IPS DF 6.9 (cell line): ENCODE results near the gene SYT15.

Experiments used
- DNase-seq: peaks from one replicate; pipeline ENCODE4 v3.0.0-alpha.2; 2013; ENCODE audit warnings: low read depth, low spot score
- H3K27ac ChIP-seq: one replicate; pipeline ENCODE4 v1.5.1; 2013; ENCODE audit warnings: low read length, control low read depth
- H3K27me3 ChIP-seq: 2 replicates; pipeline ENCODE4 v1.6.1; 2013; ENCODE audit warnings: mild to moderate bottlenecking, low read length; ENCODE audit not compliant: control insufficient read depth, insufficient read depth
- H3K36me3 ChIP-seq: 2 replicates; pipeline ENCODE4 v1.6.1; 2013; ENCODE audit warnings: low read length; ENCODE audit not compliant: control insufficient read depth, insufficient read depth
- H3K4me1 ChIP-seq: 2 replicates; pipeline ENCODE4 v1.6.1; 2013; ENCODE audit warnings: low read length; ENCODE audit not compliant: control insufficient read depth, insufficient read depth
- H3K4me3 ChIP-seq: 2 replicates; pipeline ENCODE4 v1.5.1; 2013; ENCODE audit warnings: mild to moderate bottlenecking, low read length
- H3K9me3 ChIP-seq: 2 replicates; pipeline ENCODE4 v1.6.1; 2013; ENCODE audit warnings: low read length, inconsistent platforms; ENCODE audit not compliant: control insufficient read depth, insufficient read depth
- WGBS: extraction: QIAGEN DNeasy Blood & Tissue Kit; methylation state at CpG from one replicate; pipeline ENCODE4 v1.1.7; 2013; ENCODE audit warnings: mixed read lengths, missing lambda C conversion rate; ENCODE audit not compliant: insufficient read length, insufficient coverage; 5-methylcytosine and 5-hydroxymethylcytosine counted together

The SYT15 gene

GRCh38 chr10:46551701-46552525 lies 27.0 kb upstream of the SYT15 start:
- DNase-seq = no peak
- no CpG with 5 or more reads among the region's 12 CpGs for WGBS
- Histone ChIP-seq H3K27me3 (no peaks in the 10 kb centered on the region), H3K4me1 (peaks cover 6% of the 10 kb centered on the region), H3K36me3 (peaks cover 22% of the 10 kb centered on the region), H3K4me3 (no peak overlapping the region), H3K9me3 (no peaks in the 10 kb centered on the region), H3K27ac (no peak overlapping the region)

DNA sequence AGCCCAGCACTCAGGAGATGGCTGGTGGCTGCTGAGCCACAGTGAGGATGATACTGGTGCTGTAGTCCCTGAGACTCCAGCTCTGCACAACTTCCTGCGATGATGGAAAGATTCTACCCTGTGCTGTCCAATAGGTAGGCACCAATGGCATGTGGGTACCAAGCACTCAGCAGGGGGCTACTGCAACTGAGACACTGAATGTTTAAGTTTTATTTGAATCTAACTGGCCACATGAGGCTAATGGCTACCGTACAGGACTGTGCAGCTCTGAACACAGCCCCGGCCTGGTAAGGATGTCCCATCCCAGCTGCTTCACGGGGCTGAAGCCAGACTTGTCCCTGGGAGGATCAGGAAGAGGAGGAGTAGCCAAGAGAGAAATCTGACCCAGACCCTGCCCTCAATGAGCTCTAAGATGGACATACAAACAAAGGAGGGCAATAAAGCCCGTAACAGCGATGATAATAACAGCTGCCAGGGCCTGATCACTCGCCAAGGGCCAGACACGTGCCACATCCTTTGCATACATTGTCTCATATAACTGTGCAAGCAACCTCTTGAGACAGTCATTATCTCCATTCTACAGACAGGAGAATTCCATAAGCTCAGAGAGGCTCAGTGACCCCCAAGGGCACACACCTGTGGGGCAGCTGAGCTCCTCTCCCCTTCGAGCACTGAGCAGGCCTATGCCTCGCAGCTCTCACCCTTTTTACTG lies 26.2 kb upstream of the SYT15 start:
- no CpG with 5 or more reads among the region's 10 CpGs for WGBS
- no peak for DNase-seq

DNA sequence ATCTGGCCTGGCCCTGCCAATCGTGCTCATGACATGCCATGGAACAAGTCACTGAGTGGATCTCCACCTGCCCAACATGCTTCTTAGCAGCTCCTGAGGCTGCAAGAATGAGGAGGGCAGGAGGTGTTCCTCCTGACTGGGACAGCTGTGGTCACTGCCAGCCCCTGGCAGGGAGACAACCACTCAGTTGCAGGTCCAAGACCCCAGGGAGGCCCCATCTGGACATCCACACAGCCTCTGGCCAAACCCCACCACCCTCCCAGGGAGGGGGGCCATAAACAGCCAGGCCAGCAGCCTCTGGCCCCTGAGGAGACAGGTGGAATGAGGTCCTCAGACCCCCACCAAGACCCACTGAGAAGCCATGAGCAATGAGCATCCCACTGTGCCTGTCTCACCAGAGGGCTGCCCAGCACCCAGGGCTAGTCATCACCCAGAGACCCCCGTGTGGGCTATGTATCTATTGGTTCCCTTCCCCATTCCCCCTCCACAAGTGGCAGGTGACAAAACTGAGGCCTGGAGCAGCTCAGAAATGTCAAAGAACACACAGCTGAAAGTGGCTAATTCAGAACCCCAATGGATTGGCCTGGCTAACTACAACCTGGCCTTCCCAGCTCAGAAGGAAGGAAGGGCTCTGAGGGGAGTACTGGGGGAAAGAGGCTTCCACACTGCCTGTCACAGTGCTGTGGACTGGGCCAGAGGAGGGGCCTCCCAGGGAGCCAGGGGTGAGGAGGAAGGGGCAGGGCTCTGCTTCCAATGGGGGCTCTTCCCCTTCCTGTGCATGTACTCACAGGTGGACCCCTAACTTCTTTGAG lies 25.5 kb upstream of the SYT15 start:
- Histone ChIP-seq H3K9me3 (no peaks in the 10 kb centered on the region), H3K4me1 (peaks cover 12% of the 10 kb centered on the region), H3K27me3 (no peaks in the 10 kb centered on the region), H3K36me3 (peaks cover 22% of the 10 kb centered on the region), H3K4me3 (no peak overlapping the region), H3K27ac (no peak overlapping the region)
- DNase-seq = no peak
- WGBS = no CpG with 5 or more reads among the region's 2 CpGs

More for the DNA sequence above, 26.2 kb upstream of the SYT15 start:
- Histone ChIP-seq H3K27ac (no peak overlapping the region), H3K4me1 (peaks cover 12% of the 10 kb centered on the region), H3K36me3 (peaks cover 22% of the 10 kb centered on the region), H3K27me3 (no peaks in the 10 kb centered on the region), H3K9me3 (no peaks in the 10 kb centered on the region), H3K4me3 (no peak overlapping the region)

GRCh38 chr10:46554166-46554781 lies 24.7 kb upstream of the SYT15 start:
- Histone ChIP-seq H3K27ac (no peak overlapping the region), H3K36me3 (peaks cover 21% of the 10 kb centered on the region), H3K4me3 (no peak overlapping the region), H3K27me3 (no peaks in the 10 kb centered on the region), H3K4me1 (peaks cover 12% of the 10 kb centered on the region), H3K9me3 (no peaks in the 10 kb centered on the region)
- WGBS = no CpG with 5 or more reads among the region's 7 CpGs
- no peak for DNase-seq

DNA sequence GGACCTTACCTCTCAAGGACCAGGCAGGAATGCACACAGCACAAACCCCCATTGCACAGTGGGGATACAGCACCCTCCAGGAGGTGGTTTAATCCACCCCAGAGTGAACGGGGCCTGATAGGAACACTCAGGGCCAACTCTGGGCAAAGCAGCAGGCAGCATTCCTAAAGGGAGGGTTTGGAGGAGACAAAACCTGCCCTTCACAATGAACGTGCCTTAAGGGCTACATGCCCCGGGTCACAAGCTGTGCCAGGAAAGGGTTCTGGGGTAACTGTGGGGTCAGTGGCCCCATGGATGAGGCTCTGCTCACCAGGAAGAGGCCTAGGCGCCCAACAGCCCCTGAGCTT lies 23.6 kb upstream of the SYT15 start:
- H3K36me3 ChIP-seq = peaks cover 11% of the 10 kb centered on the region
- peaks cover 12% of the 10 kb centered on the region for H3K4me1 ChIP-seq
- no peak overlapping the region for H3K27ac ChIP-seq
- no peak for DNase-seq
- H3K27me3 ChIP-seq = no peaks in the 10 kb centered on the region
- WGBS = no CpG with 5 or more reads among the region's 4 CpGs
- peak overlapping the region; percentile 63; the same call in 1 of the 2 replicates for H3K4me3 ChIP-seq
- H3K9me3 ChIP-seq = no peaks in the 10 kb centered on the region

DNA sequence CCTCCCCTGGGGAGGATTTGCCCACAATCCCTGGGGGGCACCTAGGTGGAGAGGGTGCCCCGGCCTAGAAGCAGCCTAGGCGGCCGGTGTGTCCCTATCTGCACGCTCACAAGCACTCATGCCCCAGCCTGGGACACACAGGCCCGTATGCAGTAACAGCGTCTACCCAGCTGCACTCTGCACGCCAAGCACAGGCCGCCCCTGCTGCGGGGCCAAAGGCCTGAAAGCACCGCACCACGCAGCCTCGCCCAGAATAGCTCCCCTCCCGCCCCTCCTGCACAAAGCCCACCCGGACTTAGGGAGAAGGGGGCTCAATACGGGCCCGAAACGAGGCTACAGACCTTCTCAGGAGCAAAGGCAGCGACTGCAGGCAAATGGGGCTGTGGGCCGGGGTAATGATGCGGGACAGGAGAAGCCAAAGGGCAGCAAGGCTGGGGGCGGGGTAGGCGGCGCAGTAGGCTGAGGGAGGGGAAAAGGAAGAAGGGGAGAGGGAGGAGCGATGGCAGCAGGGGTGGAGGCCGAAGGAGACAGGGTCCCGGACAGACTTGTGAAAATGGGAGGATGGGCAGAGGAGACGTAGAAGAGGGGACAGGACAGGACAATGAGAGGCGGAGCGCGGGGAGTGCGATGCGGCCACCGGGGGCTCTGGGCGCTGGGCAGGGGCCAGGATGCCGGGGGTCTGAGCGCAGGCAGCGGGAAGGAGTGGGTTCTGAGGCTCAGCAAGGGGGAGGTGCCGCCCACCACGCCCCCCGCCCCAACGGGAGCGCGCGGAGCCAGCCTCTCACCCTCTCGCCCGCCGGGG lies 23.0 kb upstream of the SYT15 start:
- peaks cover 10% of the 10 kb centered on the region; the same call in 1 of the 2 replicates for H3K36me3 ChIP-seq
- no peak overlapping the region for H3K27ac ChIP-seq
- WGBS = no CpG with 5 or more reads among the region's 47 CpGs
- H3K27me3 ChIP-seq = no peaks in the 10 kb centered on the region
- peak; percentile 82 for DNase-seq
- H3K9me3 ChIP-seq = no peaks in the 10 kb centered on the region
- H3K4me3 ChIP-seq = peak overlapping the region; percentile 63
- H3K4me1 ChIP-seq = peaks cover 12% of the 10 kb centered on the region

DNA sequence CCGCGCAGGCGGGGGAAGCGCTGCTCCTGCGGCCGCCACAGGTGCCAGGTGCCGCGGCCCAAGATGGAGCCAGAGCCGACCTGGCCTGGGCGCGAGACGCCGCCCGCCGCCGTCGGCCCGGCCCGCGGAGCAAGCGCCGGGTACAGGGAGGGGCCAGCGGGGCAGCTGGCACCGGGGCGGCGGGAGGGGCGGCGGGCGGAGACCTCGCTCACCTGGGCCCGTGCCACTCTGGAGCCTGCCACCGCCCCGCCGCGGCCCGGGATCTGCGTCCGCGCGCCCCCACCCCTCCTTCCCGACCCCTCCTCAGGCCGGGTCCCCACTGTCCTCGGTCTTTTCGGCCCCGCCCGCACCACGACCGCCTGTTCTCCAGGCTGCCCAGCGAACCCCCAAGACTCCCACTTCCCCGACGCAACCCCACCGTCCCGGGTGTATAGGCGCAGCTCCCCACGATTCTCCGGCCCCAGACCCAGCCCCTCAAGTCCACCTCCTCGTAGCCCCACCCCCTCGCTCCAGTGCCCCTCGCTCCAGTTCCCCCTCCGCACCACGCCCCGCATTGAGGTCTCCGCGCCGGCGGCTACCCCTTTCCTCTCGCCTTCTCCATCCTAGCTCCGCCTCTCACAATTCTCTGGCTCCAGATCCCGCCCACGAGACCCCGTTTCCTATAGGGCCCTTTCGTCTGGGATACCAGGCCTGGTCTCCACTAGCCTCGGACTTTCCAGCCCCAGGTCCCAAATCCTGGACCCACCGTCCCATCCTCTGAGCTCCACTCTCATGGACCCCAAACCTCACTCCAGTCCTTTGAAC lies 22.2 kb upstream of the SYT15 start, which contains the start of gene GPRIN2:
TSS of gene GPRIN2 (minus strand) at position 144 of the 804 bp plus-strand sequence. CDS start 5,922 bp downstream, outside the sequence.
- Histone ChIP-seq H3K4me3 (peak within 1 kb of the TSS; percentile 63), H3K4me1 (peaks cover 12% of the 10 kb centered on the region), H3K27ac (no peak within 1 kb of the TSS), H3K9me3 (no peaks in the 10 kb centered on the region), H3K27me3 (no peaks in the 10 kb centered on the region), H3K36me3 (peaks cover 9% of the 10 kb centered on the region; the same call in 1 of the 2 replicates)
- WGBS = no CpG with 5 or more reads among the region's 74 CpGs
- peak; percentile 83 for DNase-seq

- WGBS = no CpG with 5 or more reads among the region's 33 CpGs
- H3K4me3 ChIP-seq = peak overlapping the region; percentile 63; the same call in 1 of the 2 replicates
- H3K27me3 ChIP-seq = no peaks in the 10 kb centered on the region
- peaks cover 5% of the 10 kb centered on the region; the same call in 1 of the 2 replicates for H3K36me3 ChIP-seq
- H3K4me1 ChIP-seq = peaks cover 12% of the 10 kb centered on the region
- no peak for DNase-seq
- H3K9me3 ChIP-seq = no peaks in the 10 kb centered on the region
- no peak overlapping the region for H3K27ac ChIP-seq
These were observed 21.4 kb upstream of the SYT15 start for GRCh38 chr10:46557319-46558121.
